ENCODE results near the gene FAM32A.

The FAM32A gene

DNA sequence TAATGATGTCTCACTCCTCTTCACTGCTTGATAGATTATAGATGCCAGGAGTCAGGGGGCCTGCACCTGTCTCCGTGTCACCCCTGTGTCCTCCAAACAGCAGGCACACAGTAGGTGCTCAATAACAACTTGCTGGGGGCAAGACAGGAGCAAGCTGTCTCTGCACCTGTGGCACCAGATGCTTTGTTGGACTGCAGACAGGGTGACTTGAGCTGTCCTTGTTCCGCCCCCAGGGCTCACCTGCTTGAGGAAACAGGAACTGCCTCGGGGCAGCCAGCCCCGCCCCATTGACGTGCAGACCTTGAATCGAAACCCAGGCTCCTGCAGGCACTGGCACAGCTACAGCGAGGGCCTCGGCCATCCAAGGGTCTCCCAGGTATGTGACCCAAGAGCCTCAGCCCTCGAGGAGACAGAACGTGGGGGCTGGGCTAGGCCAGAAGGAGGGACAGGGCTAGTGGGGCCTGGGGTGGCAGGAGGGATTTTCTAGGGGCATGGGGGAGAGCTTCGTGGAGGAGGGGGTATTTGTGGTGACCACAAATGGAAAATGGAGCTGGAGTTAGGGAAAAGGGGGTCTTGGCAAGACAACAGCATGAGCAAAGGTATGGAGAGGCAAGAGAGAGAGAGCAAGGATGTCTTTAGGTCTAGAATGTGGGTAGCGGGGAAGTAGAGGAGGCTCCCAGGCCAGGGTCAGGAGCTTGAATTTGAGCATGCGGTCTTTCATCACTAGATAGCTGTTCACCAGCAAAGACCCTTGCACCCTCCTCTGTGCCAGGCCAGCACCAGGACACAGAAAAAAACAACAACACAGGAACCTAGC is 41.6 kb upstream of the FAM32A start, which contains the start of gene HSH2D:
Gene HSH2D, plus strand, starts transcription at position 287 of the 817 bp plus-strand sequence. CDS start 5,066 bp downstream, outside the sequence.
- TF ChIP-seq, protein P1, sequence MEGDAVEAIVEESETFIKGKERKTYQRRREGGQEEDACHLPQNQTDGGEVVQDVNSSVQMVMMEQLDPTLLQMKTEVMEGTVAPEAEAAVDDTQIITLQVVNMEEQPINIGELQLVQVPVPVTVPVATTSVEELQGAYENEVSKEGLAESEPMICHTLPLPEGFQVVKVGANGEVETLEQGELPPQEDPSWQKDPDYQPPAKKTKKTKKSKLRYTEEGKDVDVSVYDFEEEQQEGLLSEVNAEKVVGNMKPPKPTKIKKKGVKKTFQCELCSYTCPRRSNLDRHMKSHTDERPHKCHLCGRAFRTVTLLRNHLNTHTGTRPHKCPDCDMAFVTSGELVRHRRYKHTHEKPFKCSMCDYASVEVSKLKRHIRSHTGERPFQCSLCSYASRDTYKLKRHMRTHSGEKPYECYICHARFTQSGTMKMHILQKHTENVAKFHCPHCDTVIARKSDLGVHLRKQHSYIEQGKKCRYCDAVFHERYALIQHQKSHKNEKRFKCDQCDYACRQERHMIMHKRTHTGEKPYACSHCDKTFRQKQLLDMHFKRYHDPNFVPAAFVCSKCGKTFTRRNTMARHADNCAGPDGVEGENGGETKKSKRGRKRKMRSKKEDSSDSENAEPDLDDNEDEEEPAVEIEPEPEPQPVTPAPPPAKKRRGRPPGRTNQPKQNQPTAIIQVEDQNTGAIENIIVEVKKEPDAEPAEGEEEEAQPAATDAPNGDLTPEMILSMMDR (IDR thresholded peaks at IDR 0.05; ENCODE audit: low read depth, low read length, missing control alignments): no peak
- DNase-seq (ENCODE audit: extremely low read depth, low read depth): no peak
- H3K4me3 ChIP-seq (replicated peaks; ENCODE audit: low read depth, low read length): no peak within 1 kb of the TSS

DNA sequence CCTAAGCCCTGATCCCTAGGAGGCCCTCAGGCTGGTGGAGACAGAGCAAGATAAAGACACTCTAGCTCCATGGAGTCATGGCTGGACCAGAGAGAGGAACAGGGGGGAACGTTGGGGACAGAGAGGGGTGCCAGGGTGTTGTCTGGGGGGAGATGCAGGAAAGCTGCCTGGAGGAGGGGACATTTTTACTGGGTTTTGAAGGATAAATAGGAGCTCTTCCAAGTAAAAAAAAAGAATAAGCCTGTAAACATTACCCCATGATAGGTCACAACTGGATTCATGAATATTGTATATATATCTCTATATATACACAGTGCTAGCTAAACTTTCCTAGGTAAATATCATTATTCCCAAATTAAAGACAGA is 41.0 kb upstream of the FAM32A start:
- no peak overlapping the region for H3K4me3 ChIP-seq (replicated peaks; ENCODE audit: low read depth, low read length)

DNA sequence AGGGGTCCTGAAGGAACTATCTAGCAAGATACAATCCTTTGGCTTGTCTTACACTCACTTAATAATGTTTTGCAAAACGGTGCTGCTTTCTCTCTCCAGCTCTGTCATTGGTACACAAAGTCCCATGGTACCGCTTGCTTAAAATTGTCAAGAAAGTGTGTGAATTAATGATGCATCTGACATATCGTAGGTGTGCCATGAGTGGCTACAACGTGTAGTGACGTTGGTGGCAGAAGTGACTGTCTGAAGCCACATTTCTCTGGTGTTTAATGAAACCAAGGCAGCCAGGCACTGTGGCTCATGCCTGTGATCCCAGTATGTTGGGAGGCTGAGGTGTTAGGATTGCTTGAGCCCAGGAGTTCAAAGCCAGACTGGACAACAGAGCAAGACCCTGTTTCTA is 39.1 kb upstream of the FAM32A start:
- TF ChIP-seq, protein P1 (IDR thresholded peaks at IDR 0.05; ENCODE audit: low read depth, low read length, missing control alignments): no peak
- H3K4me3 ChIP-seq (replicated peaks; ENCODE audit: low read depth, low read length): no peak overlapping the region
- DNase-seq (ENCODE audit: extremely low read depth, low read depth): no peak

More for the DNA sequence above, 41.0 kb upstream of the FAM32A start:
- TF ChIP-seq, protein P1 (IDR thresholded peaks at IDR 0.05; ENCODE audit: low read depth, low read length, missing control alignments): no peak
- no peak for DNase-seq (ENCODE audit: extremely low read depth, low read depth)

DNA sequence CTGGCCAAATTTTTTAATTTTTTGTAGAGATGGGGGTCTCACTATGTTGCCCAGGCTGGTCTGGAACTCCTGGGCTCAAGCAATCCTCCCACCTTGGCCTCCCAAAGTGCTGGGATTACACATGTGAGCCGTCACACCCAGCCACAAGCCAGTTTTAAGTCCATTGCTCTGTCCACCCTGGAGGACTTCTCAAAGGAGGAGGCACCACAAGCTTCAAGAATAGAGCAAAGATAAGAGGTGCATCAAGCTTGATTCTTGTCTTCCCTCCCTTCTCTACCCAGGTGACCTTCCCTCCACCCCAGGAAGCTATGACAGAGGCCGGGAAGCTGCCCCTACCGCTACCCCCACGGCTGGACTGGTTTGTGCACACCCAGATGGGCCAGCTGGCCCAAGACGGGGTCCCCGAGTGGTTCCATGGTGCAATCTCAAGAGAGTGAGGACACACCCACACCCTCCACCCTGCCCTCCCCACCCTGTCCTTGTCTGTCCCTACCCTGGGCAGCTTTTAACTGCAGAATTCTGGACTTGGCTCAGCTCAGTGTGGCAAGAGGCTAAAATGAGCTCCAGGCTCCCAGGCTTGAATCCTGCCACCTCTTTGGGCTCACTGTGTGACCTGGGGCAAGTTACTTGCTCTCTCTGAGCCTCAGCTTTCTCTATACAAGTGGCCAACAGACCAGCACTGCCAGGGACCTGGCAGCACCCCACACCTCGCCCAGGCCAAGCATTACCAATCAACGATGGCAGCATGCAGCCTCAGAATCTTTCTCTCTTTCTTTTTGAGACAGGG is 36.6 kb upstream of the FAM32A start:
- H3K4me3 ChIP-seq (replicated peaks; ENCODE audit: low read depth, low read length): no peak overlapping the region
- TF ChIP-seq, protein P1 (IDR thresholded peaks at IDR 0.05; ENCODE audit: low read depth, low read length, missing control alignments): no peak
- no peak for DNase-seq (ENCODE audit: extremely low read depth, low read depth)

DNA sequence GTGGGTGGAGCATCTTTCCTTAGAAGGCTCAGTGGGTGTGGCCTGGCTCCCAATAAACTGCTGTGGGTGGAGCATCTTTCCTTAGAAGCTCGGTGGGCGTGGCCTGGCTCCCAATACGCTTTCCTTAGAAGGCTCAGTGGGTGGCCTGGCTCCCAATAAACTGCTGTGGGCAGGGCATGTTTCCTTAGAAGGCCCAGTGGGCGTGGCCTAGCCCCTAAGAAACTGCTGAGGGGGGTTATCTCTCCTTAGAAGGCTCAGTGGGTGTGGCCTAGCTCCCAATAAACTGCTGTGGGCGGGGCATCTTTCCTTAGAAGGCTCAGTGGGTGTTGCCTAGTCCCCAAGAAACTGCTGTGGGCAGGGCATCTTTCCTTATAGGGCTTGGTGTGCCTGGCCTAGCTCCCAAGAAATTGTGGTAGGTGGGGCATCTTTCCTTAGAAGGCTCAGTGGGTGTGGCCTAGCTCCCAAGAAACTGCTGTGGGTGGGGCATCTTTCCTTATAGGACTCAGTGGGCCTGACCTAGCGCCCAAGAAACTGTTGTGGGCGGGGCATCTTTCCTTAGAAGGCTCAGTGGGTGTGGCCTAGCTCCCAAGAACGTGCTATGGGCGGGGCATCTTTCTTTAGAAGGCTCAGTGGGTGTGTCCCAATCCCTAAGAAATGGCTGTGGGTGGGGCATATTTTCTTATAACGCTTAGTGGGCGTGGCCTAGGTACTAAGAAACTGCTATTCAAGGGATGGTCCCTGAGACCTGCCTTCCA is 31.5 kb upstream of the FAM32A start:
- DNase-seq (ENCODE audit: extremely low read depth, low read depth): no peak
- TF ChIP-seq, protein P1 (IDR thresholded peaks at IDR 0.05; ENCODE audit: low read depth, low read length, missing control alignments): no peak
- no peak overlapping the region for H3K4me3 ChIP-seq (replicated peaks; ENCODE audit: low read depth, low read length)

DNA sequence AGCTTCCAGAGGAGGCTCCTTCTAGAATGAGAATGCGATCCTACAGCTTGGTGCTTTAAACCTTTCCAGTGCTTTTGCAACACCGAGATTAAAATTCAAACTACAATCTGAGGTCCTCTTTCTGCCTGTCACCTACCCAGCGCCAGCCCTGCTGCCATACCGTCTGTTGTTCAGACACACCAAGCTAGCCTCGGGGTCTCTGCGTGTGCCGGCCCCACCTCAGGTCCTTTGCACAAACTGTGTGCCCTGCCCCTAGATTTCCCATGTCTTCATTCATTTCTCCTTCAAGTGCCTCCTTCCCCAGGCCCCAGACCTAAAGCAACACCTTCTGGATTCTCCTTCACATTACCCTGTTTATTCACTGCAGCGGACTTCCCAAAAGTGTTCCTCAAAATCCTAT is 30.7 kb upstream of the FAM32A start:
- no peak for DNase-seq (ENCODE audit: extremely low read depth, low read depth)
- TF ChIP-seq, protein P1 (IDR thresholded peaks at IDR 0.05; ENCODE audit: low read depth, low read length, missing control alignments): no peak
- H3K4me3 ChIP-seq (replicated peaks; ENCODE audit: low read depth, low read length): no peak overlapping the region

Data from HFF-Myc (cell line).